Measurements from ENCODE around the gene RALB. TPM values are rescaled to one million over a fixed set of nuclear protein-coding genes. Genes with fewer than 3 reads are reported as not detected.

The RALB gene
- total RNA-seq, 1 experiment from 2014 or later, result 24.6 TPM

GRCh38 chr2:120319123-120319522 lies 66.5 kb downstream of the RALB start:
- no peak overlapping the region for H4K91ac ChIP-seq (ENCODE audit: insufficient read length, low read depth, low read length)
- no peak overlapping the region for H2BK12ac ChIP-seq (ENCODE audit: insufficient read length, low read depth, low read length)
- no peak overlapping the region for H3K18ac ChIP-seq (ENCODE audit: insufficient read length, low read depth, low read length)
- H2BK15ac ChIP-seq (ENCODE audit: low read depth, low read length), result no peak overlapping the region
- H3K4me2 ChIP-seq (ENCODE audit: insufficient read depth, insufficient read length, low read length), result no peak overlapping the region
- peaks cover 3% of the 10 kb centered on the region; the same call in 1 of the 2 replicates for H3K27me3 ChIP-seq (ENCODE audit: insufficient read depth, low read length)
- H2BK5ac ChIP-seq (ENCODE audit: insufficient read length, low read length), result no peak overlapping the region
- H3K23me2 ChIP-seq (ENCODE audit: insufficient read length, low read depth, low read length, poor library complexity, severe bottlenecking), result no peaks in the 10 kb centered on the region
- H3K23ac ChIP-seq (ENCODE audit: insufficient read length, low read depth, low read length), result no peak overlapping the region
- H2AK5ac ChIP-seq (ENCODE audit: insufficient read length, low read length), result no peak overlapping the region
- no peak overlapping the region for H2AFZ ChIP-seq (ENCODE audit: low read length)
- TF ChIP-seq CTCF (conservative IDR thresholded peaks at IDR 0.05), result no peak
- H4K8ac ChIP-seq (replicated peaks; ENCODE audit: insufficient read length, low read depth, low read length), result no peak overlapping the region
- DNase-seq, result no peak
- Mint-ChIP-seq H3K9me3 (no peaks in the 10 kb centered on the region; a peak in 1 of 5 replicates), H3K27me3 (ENCODE audit: low read depth) (peaks cover 69% of the 10 kb centered on the region), H3K4me1 (peaks cover 5 to 15% of the 10 kb centered on the region in 2 experiments), H3K27ac (no peak overlapping the region), H3K36me3 (ENCODE audit: insufficient read depth in 1 of 3, low read depth in 3 of 3) (no peaks in the 10 kb centered on the region; a peak in 1 of 7 replicates), H3K4me3 (no peak overlapping the region)
- H3K4me1 ChIP-seq (ENCODE audit: insufficient read depth, low read length), result no peaks in the 10 kb centered on the region
- H3K9me3 ChIP-seq (ENCODE audit: control insufficient read depth, low read depth, low read length), result no peaks in the 10 kb centered on the region
- H3K27ac ChIP-seq (ENCODE audit: insufficient read length, low read depth, low read length), result no peak overlapping the region
- WGBS (ENCODE audit: extremely low coverage, insufficient read length, low lambda C conversion rate), result no CpG with 5 or more reads among the region's 10 CpGs
- H3K79me1 ChIP-seq (ENCODE audit: insufficient read depth, low read depth, low read length, poor library complexity, severe bottlenecking), result no peaks in the 10 kb centered on the region
- H3K14ac ChIP-seq (ENCODE audit: insufficient read depth, low read length), result no peak overlapping the region
- no peak overlapping the region for H2BK20ac ChIP-seq (ENCODE audit: low read depth, low read length, poor library complexity, severe bottlenecking)
- H4K5ac ChIP-seq (ENCODE audit: insufficient read length, low read depth, low read length), result no peak overlapping the region
- no peak overlapping the region for H3T11ph ChIP-seq (ENCODE audit: low read length)
- no peak overlapping the region for H3K4ac ChIP-seq (ENCODE audit: low read depth, low read length)
- H3K56ac ChIP-seq (ENCODE audit: insufficient read length, low read depth, low read length), result no peak overlapping the region
- no peaks in the 10 kb centered on the region for H4K20me1 ChIP-seq (ENCODE audit: control insufficient read depth, insufficient read depth, insufficient read length)
- no peak overlapping the region for H3K9ac ChIP-seq (ENCODE audit: extremely low read depth, insufficient read length, low read length)
- no peak overlapping the region for H2BK120ac ChIP-seq (ENCODE audit: low read depth, low read length, poor library complexity, severe bottlenecking)
- H3K79me2 ChIP-seq (ENCODE audit: insufficient read depth, low read length), result no peaks in the 10 kb centered on the region

All from H9 (cell line).